Stimulated activated CD4-positive, alpha-beta T cell treated with anti-CD3 and anti-CD28 coated beads, Interleukin-15, amount 100 ng/mL, for 1 hour (primary cell): Measurements from ENCODE around the gene MYOZ3.

Experiments used
- DNase-seq, 2 donors: peaks; one replicate each; pipeline ENCODE4 v3.0.0-alpha.2; 2020; ENCODE audit warnings: low read depth in 1 of 2, low spot score in 1 of 2

The MYOZ3 gene, protein sequence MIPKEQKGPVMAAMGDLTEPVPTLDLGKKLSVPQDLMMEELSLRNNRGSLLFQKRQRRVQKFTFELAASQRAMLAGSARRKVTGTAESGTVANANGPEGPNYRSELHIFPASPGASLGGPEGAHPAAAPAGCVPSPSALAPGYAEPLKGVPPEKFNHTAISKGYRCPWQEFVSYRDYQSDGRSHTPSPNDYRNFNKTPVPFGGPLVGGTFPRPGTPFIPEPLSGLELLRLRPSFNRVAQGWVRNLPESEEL

GRCh38 chr5:150661086-150661485, at the start of gene MYOZ3:
TSS of gene MYOZ3 (plus strand) at chr5:150661251. CDS start at chr5:150662942, 1,691 bp downstream.
- no peak for DNase-seq

DNA sequence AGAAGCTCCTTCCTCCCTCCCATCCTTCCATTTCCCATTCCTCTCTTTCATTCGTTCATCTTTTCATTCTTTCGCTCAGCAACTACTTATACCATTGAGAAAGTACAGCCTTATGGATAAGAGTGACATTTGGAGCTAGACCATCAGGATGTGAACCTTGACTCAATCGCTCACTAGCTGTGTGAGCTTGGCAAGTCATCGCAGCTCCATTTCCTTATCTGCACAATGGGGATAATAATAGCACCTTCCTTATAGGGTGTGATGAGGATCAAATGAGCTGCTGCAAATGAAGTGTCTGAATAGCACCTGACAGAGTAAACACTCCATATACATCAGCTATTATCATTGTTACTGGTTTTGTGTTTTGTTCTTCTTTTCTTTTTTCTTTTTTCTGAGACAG, 48.6 kb upstream of the MYOZ3 start:
- DNase-seq: no peak

- no peak for DNase-seq
Observed at GRCh38 chr5:150612905-150613670, 48.0 kb upstream of the MYOZ3 start.

- DNase-seq: no peak
Observed at GRCh38 chr5:150613991-150614660, 46.9 kb upstream of the MYOZ3 start.

DNA sequence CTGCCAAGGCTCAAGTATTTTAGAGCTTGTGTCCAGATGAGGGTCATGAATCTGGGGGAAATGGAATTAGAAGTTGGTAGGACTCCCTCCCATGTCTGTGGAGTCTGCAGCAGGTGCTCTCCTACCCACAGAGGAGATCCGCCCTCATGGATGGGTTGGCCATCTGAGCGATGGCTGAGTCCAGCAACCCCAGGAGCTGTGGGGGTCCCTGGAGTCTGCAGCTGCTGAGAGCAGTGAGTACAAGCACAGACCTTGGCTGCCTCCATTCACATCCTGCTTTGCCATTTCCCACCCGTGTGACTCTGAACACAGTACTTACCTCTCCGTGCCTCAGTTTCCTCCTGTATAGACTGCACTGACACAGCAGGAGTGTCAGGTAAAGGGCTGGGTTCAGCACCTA, 46.4 kb upstream of the MYOZ3 start:
- DNase-seq: no peak

DNA sequence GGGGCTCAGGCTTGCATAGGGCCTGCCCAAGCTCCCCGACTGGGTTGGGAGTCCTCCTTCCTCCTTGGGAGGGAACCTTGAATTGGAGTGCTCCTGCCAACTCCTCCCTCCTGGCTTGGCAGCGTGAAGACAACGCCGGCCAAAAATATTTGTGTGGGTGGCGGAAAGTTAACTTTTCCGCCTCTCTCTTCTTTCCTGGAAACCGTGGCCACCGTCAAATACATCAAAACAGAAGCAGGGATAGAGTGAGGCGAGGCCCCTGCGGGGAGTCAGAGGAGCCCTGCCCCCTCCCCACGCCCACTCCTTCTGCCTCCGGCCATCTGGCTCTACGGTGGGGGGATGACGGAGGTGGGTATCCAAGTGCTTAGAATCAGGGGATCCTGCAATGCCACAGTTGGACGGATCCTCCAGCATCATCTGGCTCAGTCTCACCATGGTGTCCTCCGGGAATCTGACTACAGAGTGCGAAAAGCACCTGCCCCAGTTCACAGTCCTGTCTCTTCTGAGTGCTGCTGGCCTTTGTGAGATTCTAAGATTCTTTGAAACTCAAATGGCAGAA, 45.8 kb upstream of the MYOZ3 start:
- no peak for DNase-seq

DNA sequence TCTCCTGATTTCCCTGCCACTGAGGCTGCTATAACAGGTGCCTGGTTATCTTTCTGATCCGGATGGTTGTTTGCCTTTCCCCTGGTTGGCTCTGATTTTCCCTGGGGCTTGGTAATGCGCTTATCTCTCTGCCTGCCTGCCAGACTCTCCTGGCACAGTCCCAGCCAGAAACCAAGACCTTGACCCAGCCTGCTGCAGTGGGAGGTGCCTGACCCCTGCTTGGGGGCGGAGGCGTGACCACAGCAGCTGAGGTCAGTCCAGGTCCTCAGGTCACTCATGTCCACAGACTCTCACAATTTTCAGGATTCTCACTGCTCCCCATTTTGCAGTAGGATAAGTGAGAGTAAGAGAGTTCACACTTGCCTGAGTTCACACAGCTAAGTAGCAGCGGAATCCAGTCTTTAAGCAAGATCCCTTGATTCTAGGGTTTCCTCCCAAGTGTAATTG, 45.0 kb upstream of the MYOZ3 start:
- DNase-seq: no peak

DNA sequence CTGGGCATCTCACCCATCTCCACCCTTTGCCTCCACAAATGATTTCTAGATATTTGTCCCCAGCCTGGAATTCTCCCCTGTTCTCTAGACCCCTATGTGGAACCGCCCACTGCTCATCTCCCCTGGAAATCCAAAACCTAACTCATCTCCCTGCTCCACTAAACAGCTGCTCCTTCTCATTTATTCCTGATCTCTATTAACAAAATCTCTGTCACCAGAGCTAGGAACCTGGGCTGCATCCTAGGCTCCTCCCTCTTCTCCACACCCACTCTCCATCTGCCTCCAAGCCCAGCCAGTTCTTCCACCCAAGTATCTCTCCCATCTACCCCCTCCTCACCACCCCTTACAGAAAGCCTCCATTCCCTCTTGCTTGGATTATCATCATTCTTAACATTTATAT, 44.5 kb upstream of the MYOZ3 start:
- DNase-seq: no peak

GRCh38 chr5:150618163-150618562, 42.9 kb upstream of the MYOZ3 start:
- no peak for DNase-seq

DNA sequence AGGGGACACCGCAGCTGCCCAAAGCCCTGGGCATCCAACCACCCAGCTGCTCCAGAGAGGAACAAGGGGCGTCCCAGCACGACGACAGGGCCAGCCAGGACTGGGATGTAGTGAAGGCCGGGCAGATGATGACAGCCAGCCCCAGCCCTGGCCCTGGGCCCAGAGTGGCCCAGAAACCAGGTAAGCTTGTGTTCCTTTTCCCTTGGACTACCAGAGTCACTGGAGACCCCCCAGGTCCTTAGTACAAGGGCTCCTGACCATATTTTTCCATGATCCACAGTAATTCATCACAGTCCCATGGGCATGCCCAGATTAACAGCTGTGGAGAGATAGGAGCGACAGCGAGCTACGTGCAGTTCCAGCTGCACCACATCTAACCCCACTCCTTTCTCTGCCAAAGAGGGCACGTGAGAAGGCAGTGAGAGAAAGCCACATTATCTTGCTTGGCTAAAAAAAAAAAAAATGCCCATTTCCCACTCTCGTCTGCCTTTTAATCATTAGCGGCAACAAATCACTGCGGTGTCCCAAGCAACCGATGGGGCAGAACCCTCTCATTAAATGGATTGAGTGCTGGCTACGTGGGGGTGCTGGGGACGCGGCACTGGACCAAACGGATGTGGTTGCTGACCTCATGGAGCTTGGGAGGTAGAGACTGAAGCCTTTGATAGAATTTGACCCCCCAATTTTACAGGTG, 42.3 kb upstream of the MYOZ3 start:
- no peak for DNase-seq

DNA sequence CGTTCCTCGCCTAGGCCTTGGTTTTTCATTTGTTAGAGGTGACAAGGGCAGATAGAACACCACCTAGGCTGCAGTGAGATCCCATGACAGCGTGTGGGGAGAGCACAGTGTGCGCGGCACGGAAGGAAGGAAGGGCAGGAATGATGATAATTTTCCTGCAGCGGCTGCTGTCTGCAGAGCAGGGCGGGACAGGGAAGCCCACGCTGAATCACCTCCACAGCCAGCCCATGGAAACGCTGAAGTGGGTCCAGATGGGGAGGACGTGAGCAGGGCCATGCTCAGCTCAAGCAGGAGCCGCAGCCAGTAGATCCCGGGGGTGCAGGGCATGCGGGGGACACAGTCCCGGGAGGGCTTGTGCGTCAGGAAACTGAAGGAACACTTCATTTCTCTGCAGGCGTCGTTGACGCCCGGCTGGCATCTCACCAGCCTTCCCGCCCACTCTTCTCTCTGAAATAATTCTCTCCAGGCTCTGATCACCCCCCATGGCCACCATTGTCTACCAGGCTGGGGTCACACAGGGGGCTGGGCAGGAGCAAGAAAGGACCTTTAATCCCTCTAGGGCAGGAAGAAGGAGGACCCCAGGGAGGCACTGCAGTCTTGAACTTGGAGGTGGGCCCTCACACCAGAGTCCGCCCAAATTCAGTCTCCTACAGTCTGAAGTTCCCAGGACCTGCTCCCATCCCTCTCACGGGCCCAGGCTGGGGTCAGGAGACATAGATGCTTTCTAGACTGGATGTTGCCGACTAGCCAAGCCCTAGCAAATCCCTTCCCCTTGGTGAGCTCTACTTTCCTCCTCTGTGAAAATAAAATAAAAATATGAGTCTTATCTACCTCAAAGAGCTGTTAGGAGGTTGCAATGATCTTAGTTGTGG, 41.5 kb upstream of the MYOZ3 start:
- no peak for DNase-seq

DNA sequence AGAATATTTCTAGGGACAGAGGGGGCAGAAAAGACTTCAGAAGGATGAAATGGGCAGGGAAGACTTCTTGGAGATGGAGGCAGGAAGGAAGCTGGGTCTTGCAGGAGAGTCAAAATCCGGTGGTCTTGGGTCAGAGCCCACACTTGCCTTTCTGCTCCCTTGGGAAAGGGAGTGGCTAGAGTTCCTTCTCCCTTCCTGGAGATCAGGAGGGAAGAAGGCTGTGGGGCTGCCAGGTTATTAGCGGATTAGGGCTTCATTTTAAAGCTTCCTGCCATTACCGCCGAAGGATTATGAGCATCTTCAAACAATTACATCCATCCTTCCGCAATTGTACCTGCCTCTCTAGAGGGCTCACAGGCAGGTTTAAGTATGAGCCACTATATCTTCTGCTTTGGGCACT, 39.8 kb upstream of the MYOZ3 start:
- no peak for DNase-seq

DNA sequence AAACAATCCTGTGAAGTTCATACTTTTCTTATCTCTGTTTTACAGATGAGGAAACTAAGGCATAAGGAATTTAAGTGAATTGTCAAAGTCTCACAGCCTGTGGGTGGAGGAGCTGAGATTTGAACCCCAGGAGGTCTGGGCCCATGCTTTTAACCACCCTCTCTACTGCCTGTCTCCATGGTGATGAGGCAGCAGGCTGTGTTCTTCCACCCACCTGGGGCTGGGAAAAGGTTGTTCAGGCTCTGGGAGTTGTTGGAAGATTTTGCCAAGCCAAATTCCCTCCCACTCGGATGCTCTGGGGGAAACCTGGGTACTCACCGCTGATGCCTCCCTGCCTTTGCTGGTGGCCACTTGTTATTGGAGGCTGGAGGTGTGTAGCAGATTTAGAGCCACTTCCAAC, 38.9 kb upstream of the MYOZ3 start:
- no peak for DNase-seq

- no peak for DNase-seq
Observed at GRCh38 chr5:150623152-150623877, 37.7 kb upstream of the MYOZ3 start.

DNA sequence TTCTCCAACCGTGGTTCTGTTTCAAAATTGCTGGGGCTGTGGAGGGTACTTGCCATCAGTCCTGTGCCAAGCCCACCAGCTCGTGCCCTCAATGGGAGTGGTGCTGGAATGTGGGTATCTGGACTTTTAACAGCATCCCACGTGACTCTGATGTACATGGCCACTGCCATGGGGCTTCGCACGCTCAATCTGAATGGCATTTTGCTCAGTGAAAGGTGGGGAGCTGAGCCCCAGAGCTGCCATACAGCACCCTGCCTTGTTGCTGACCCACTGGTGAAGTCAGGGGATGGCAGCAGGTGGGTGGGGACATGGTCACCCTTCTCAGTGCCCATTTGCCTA, 37.2 kb upstream of the MYOZ3 start:
- no peak for DNase-seq

DNA sequence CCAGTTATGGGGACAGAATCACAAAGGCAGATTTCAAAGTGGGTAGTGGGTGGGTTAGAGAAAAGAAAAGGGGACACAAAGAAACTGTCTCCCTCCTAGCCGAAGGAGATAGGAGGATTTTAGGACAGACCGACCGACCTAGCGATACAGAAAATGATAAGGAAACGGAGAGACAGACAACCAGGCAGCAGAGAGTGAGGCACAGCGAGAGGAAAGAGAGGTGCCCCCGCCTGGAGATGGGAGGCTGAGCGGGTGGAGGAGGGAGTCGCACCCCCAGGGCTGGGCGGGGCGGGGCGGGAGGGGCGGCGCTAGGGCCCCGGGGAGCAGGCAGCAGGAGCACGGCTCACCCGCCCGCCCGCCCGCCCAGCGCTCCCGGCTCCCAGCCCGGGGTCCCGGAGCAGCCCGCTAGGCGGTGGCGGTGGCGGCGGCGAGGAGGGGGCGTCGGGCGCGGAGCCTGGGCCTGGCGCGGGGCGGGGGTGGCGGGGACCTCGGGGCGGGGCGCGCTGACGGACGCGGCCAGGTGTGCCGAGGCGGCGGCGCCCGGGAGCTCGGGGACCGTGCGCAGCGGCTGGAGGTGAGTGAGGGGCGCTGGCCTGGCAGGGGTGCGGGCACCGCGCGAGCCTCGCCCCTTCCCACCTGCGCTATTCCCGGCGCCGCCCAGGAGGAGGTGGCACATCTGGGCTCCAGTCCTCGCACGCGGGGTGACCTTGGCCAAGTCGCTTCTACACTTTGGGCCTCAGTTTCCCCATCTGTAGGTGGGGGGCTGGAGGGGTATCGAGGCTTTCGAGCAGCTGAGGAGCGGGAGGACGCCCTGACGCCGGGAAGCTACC, 36.5 kb upstream of the MYOZ3 start:
- DNase-seq: no peak

DNA sequence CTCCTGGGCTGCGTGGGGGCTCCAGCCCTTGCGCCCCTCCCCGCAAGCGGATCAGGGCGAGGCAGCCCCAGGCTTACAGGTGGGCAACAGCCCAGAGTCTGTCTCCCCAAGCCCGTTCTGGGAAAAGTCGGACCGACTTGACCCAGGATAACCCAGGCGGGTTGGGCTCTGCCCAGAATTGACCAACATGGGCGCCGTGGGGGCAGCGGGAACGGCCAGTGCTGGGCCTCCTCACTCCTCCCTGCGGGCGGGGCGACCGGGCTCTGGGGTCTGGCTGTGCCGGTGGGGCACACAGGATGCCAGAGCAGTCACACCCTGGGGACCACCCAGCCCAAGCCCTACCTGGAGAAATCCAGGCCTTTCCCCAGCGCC, 35.9 kb upstream of the MYOZ3 start:
- DNase-seq: no peak

GRCh38 chr5:150625831-150626746, 35.0 kb upstream of the MYOZ3 start:
- DNase-seq: no peak
